ENCODE measurements around the gene KIF26A.

KIF26A gene

GRCh38 chr14:104191409-104191997, 53.1 kb downstream of the KIF26A start:
- H3K27ac ChIP-seq = no peak overlapping the region
- TF ChIP-seq, protein P1, sequence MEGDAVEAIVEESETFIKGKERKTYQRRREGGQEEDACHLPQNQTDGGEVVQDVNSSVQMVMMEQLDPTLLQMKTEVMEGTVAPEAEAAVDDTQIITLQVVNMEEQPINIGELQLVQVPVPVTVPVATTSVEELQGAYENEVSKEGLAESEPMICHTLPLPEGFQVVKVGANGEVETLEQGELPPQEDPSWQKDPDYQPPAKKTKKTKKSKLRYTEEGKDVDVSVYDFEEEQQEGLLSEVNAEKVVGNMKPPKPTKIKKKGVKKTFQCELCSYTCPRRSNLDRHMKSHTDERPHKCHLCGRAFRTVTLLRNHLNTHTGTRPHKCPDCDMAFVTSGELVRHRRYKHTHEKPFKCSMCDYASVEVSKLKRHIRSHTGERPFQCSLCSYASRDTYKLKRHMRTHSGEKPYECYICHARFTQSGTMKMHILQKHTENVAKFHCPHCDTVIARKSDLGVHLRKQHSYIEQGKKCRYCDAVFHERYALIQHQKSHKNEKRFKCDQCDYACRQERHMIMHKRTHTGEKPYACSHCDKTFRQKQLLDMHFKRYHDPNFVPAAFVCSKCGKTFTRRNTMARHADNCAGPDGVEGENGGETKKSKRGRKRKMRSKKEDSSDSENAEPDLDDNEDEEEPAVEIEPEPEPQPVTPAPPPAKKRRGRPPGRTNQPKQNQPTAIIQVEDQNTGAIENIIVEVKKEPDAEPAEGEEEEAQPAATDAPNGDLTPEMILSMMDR (conservative IDR thresholded peaks at IDR 0.05; ENCODE audit: low read depth) = no peak
- CTCF ChIA-PET = no interaction called here
- no peak for DNase-seq (ENCODE audit: low spot score)
- POLR2A ChIA-PET (ENCODE audit: low non-redundant PET) = no interaction called here

DNA sequence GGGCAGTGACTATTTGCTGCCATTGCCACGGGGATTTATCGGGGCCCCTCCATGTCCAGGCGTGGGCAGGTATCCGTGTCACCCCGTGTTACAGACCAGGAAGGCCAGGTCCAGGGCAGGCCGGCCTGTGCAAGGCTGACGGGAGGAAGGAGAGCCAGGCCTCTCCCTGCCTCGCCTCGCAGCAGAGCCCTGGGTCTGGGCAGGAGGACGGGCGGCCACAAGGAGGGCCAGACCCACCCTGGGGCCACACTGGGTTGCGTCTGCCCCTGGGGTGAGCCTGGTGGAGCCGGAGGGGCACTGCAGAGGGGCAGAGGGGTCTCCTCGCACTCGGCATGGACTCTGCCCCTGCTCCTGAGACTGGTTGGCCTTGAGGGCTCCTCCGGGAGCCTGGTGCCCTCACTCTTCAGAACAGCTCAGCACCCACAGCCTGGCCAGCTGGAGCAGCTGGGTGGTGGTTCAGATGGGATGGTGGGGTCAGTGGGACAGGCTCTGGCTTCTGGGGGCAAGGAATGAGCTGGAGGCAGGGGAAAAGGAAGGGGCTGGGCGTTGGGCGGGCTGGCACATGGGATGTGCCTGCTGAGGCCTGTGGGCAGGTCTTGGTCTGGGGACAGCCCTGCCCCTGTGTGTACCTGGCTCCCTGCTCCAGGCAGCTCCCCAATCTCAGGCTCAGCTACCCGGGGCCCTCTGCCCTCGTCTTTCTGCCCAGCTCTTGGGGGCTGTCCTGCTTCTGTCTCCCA, 53.9 kb downstream of the KIF26A start:
- TF ChIP-seq, protein P1 (conservative IDR thresholded peaks at IDR 0.05; ENCODE audit: low read depth) = no peak
- ChIA-PET POLR2A (ENCODE audit: low non-redundant PET) (no interaction called here), CTCF (interaction anchor here (0.6 kb wide), 1 partner anchor 150 kb away, joined by 3 read pairs; no protein-coding TSS in a partner anchor)
- DNase-seq (ENCODE audit: low spot score) = no peak
- H3K27ac ChIP-seq = no peak overlapping the region

GRCh38 chr14:104192883-104193245, 54.5 kb downstream of the KIF26A start:
- ChIA-PET CTCF (interaction anchor here (0.6 kb wide), 1 partner anchor 149 kb away, joined by 3 read pairs; no protein-coding TSS in a partner anchor), POLR2A (ENCODE audit: low non-redundant PET) (no interaction called here)
- TF ChIP-seq, protein P1 (conservative IDR thresholded peaks at IDR 0.05; ENCODE audit: low read depth) = no peak
- H3K27ac ChIP-seq = no peak overlapping the region
- DNase-seq (ENCODE audit: low spot score) = no peak

GRCh38 chr14:104194016-104194415, 55.6 kb downstream of the KIF26A start:
- CTCF ChIA-PET = interaction anchor here (0.7 kb wide), 1 partner anchor 28 kb away, joined by 6 read pairs; no protein-coding TSS in a partner anchor

DNA sequence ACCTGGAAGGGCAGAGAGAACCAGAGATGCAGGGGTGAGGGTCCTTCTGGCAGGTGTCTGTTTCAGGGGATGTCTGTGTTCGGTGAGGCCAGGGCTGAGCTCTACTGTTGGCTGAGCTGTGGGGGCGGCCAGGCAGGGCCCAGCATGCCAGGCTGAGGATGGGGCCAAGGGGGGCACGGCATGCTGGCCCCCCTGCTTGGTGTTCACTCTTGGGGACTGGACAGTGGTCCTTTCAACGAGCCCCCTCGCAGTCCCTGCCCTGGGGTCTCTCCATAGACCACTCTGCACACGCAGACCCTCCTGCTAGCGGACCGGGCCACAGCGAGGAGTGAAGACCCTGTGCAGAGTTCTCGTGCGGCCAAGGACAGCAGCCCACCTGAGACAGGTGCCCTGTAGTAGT, 56.3 kb downstream of the KIF26A start:
- TF ChIP-seq, protein P1 (conservative IDR thresholded peaks at IDR 0.05; ENCODE audit: low read depth) = no peak
- DNase-seq (ENCODE audit: low spot score) = no peak
- H3K27ac ChIP-seq = no peak overlapping the region
- POLR2A ChIA-PET (ENCODE audit: low non-redundant PET) = no interaction called here
- CTCF ChIA-PET = no interaction called here

More at GRCh38 chr14:104194016-104194415, 55.6 kb downstream of the KIF26A start:
- no peak for DNase-seq (ENCODE audit: low spot score)
- no peak overlapping the region for H3K27ac ChIP-seq
- POLR2A ChIA-PET (ENCODE audit: low non-redundant PET) = no interaction called here
- TF ChIP-seq, protein P1 (conservative IDR thresholded peaks at IDR 0.05; ENCODE audit: low read depth) = no peak

- TF ChIP-seq, protein P1 (conservative IDR thresholded peaks at IDR 0.05; ENCODE audit: low read depth) = no peak
- CTCF ChIA-PET = no interaction called here
- POLR2A ChIA-PET (ENCODE audit: low non-redundant PET) = no interaction called here
- DNase-seq (ENCODE audit: low spot score) = no peak
- H3K27ac ChIP-seq = no peak overlapping the region
Measured at GRCh38 chr14:104195361-104195760, 57.0 kb downstream of the KIF26A start.

Data from RWPE1 (cell line).